Fibroblast of upper back skin (primary cell): ENCODE results near the gene FRYL.
"Not testable (repeated sequence)": the region's sequence is repeated elsewhere in the genome, so short reads cannot be mapped to it uniquely, and the experiment has no call there.

Experiments
- DNase-seq: peaks from one replicate; pipeline ENCODE4 v3.0.0-alpha.2; 2013

The FRYL gene

GRCh38 chr4:48781968-48782367 is 1.9 kb upstream of the FRYL start:
- no peak for DNase-seq

GRCh38 chr4:48780865-48781214 is 761 bp upstream of the FRYL start:
- peak; percentile 44 for DNase-seq

- peak; percentile 56 for DNase-seq
Measured at GRCh38 chr4:48779095-48779997, 733 bp downstream of the FRYL start.

GRCh38 chr4:48778431-48779094 is 1.5 kb downstream of the FRYL start:
- peak; percentile 48 for DNase-seq

GRCh38 chr4:48777739-48778138 is 2.3 kb downstream of the FRYL start:
- DNase-seq, result no peak

- DNase-seq, result no peak
Measured at GRCh38 chr4:48774760-48775710, 5.0 kb downstream of the FRYL start.

GRCh38 chr4:48772556-48772955 is 7.5 kb downstream of the FRYL start:
- DNase-seq, result no peak

GRCh38 chr4:48767055-48767929 is 12.8 kb downstream of the FRYL start:
- no peak for DNase-seq

- DNase-seq, result no peak
Measured at GRCh38 chr4:48766131-48766792, 13.8 kb downstream of the FRYL start.

GRCh38 chr4:48762408-48762807 is 17.7 kb downstream of the FRYL start:
- DNase-seq, result no peak

GRCh38 chr4:48761286-48761685 is 18.8 kb downstream of the FRYL start:
- DNase-seq, result no peak

GRCh38 chr4:48758703-48759102 is 21.4 kb downstream of the FRYL start:
- not testable (repeated sequence) for DNase-seq

- peak; percentile 20 for DNase-seq
Measured at GRCh38 chr4:48756689-48757220, 23.3 kb downstream of the FRYL start.

- DNase-seq, result peak; percentile 3
Measured at GRCh38 chr4:48755281-48755680, 24.8 kb downstream of the FRYL start.

- no peak for DNase-seq
Measured at GRCh38 chr4:48753159-48753558, 26.9 kb downstream of the FRYL start.

GRCh38 chr4:48752726-48753125 is 27.4 kb downstream of the FRYL start:
- peak; percentile 26 for DNase-seq

- no peak for DNase-seq
Measured at GRCh38 chr4:48752246-48752645, 27.8 kb downstream of the FRYL start.

GRCh38 chr4:48748949-48749596 is 31.0 kb downstream of the FRYL start:
- no peak for DNase-seq

- no peak for DNase-seq
Measured at GRCh38 chr4:48746608-48747362, 33.3 kb downstream of the FRYL start.

GRCh38 chr4:48745223-48745622 is 34.9 kb downstream of the FRYL start:
- DNase-seq, result not testable (repeated sequence)
